HepG2 (cell line): Measurements from ENCODE around the gene WWP2. TPM values are rescaled to one million over a fixed set of nuclear protein-coding genes. Genes with fewer than 3 reads are reported as not detected.

Experiments used
- ATF3 ChIP-seq: sonication (generic); formaldehyde crosslinking; IDR thresholded peaks from 2 replicates; pipeline ENCODE4 v1.4.0; 2020; ENCODE audit warnings: missing genetic modification reagents
- BCL3 ChIP-seq: sonication (generic); formaldehyde crosslinking; IDR thresholded peaks from 2 replicates; pipeline ENCODE4 v1.5.1; 2020; ENCODE audit warnings: mild to moderate bottlenecking, missing genetic modification reagents, moderate library complexity
- CREB3 ChIP-seq: sonication (generic); formaldehyde crosslinking; IDR thresholded peaks from 2 replicates; pipeline ENCODE4 v1.5.0; 2020; ENCODE audit warnings: missing genetic modification reagents
- HNRNPUL1 ChIP-seq: fragments of 200-400 bp; formaldehyde crosslinking; IDR thresholded peaks from 2 replicates; pipeline ENCODE4 v1.6.1; 2017; ENCODE audit warnings: low read depth, mild to moderate bottlenecking, low read length, moderate library complexity
- HOXD1 ChIP-seq: sonication (generic); formaldehyde crosslinking; IDR thresholded peaks from 2 replicates; pipeline ENCODE4 v1.5.0; 2020; ENCODE audit warnings: missing genetic modification reagents
- JUND ChIP-seq: sonication (generic); formaldehyde crosslinking; IDR thresholded peaks from 2 replicates; pipeline ENCODE4 v1.8.0; 2022; ENCODE audit warnings: mild to moderate bottlenecking, missing genetic modification reagents
- MED1 ChIP-seq: sonication (generic); formaldehyde crosslinking; IDR thresholded peaks from 2 replicates; pipeline ENCODE4 v1.4.0; 2020; ENCODE audit warnings: missing genetic modification reagents
- NFKB2 ChIP-seq: sonication (generic); formaldehyde crosslinking; IDR thresholded peaks from 2 replicates; pipeline ENCODE4 v1.4.0; 2020; ENCODE audit warnings: missing genetic modification reagents, borderline replicate concordance
- NR2F2 ChIP-seq: IDR thresholded peaks from 2 replicates; pipeline ENCODE4 v1.6.1; 2012; ENCODE audit warnings: low read depth, inconsistent platforms, borderline replicate concordance
- PAWR ChIP-seq: sonication (generic); formaldehyde crosslinking; IDR thresholded peaks from 2 replicates; pipeline ENCODE4 v1.4.0; 2020; ENCODE audit warnings: missing genetic modification reagents, mild to moderate bottlenecking, borderline replicate concordance
- PREB ChIP-seq: sonication (generic); formaldehyde crosslinking; IDR thresholded peaks from 2 replicates; pipeline ENCODE4 v1.4.0; 2020; ENCODE audit warnings: missing genetic modification reagents
- RBFOX2 ChIP-seq: fragments of 200-400 bp; formaldehyde crosslinking; IDR thresholded peaks from 2 replicates; pipeline ENCODE4 v1.6.1; 2017; ENCODE audit warnings: low read depth, mild to moderate bottlenecking, low read length
- SMC3 ChIP-seq: IDR thresholded peaks from 2 replicates; pipeline ENCODE4 v1.6.1; 2011; ENCODE audit warnings: low read length, improper control_type of control experiment
- YEATS2 ChIP-seq: sonication (generic); formaldehyde crosslinking; IDR thresholded peaks from 2 replicates; pipeline ENCODE4 v1.4.0; 2020; ENCODE audit warnings: missing genetic modification reagents, borderline replicate concordance
- ZNF235 ChIP-seq: sonication (generic); formaldehyde crosslinking; IDR thresholded peaks from 2 replicates; pipeline ENCODE4 v1.8.1; 2023; ENCODE audit warnings: mild to moderate bottlenecking, missing genetic modification reagents, borderline replicate concordance
- ZNF329 ChIP-seq: sonication (generic); formaldehyde crosslinking; IDR thresholded peaks from 2 replicates; pipeline ENCODE4 v1.9.0; 2021; ENCODE audit warnings: low read depth, mild to moderate bottlenecking, missing genetic modification reagents
- ZNF33A ChIP-seq: sonication (generic); formaldehyde crosslinking; IDR thresholded peaks from 2 replicates; pipeline ENCODE4 v1.5.1; 2020; ENCODE audit warnings: missing genetic modification reagents, mild to moderate bottlenecking, moderate library complexity, borderline replicate concordance
- ZNF703 ChIP-seq: sonication (generic); formaldehyde crosslinking; IDR thresholded peaks from 2 replicates; pipeline ENCODE4 v1.5.1; 2020; ENCODE audit warnings: missing genetic modification reagents, mild to moderate bottlenecking, moderate library complexity, borderline replicate concordance
- polyA plus RNA-seq, 8 experiments: library from polyadenylated mRNA; depleted of rRNA in 3 of 8; stranded (reverse) in 7 of 8; unstranded in 1 of 8; fragments of >200 nt; fragmentation: Illumina TruSeq in 4 of 8; extraction: Trizol in 4 of 8; gene quantifications; 2 replicates each; pipeline versions ENCODE4 v1.2.1 to v1.2.3, GENCODE V29; 2011 to 2016; ENCODE audit warnings: low read depth in 4 of 8, missing spikeins in 1 of 8, mixed read lengths in 1 of 8; ENCODE audit not compliant: insufficient read depth in 1 of 8
- total RNA-seq, 5 experiments: library from RNA; depleted of rRNA; stranded (reverse); fragments of >200 nt; fragmentation: Illumina TruSeq; extraction: Trizol; gene quantifications; 2 replicates each; pipeline ENCODE4 v1.2.3, GENCODE V29; 2016; ENCODE audit warnings: low read depth in 1 of 5
- TF ChIP-seq, protein P1 (sequence below): sonication (generic); formaldehyde crosslinking; IDR thresholded peaks from 2 replicates; pipeline ENCODE4 v1.4.0; 2020; ENCODE audit warnings: mild to moderate bottlenecking, low read depth, missing genetic modification reagents
- TF ChIP-seq, protein P2 (sequence below): sonication (generic); formaldehyde crosslinking; IDR thresholded peaks from 2 replicates; pipeline ENCODE4 v1.5.1; 2020; ENCODE audit warnings: mild to moderate bottlenecking, missing genetic modification reagents, borderline replicate concordance
- TF ChIP-seq, protein P3 (sequence below): IDR thresholded peaks from 2 replicates; pipeline ENCODE4 v1.6.1; 2016; ENCODE audit warnings: mild to moderate bottlenecking, missing biosample characterization, missing genetic modification reagents

The WWP2 gene
- total and polyA plus RNA-seq, 2 of the 13 experiments (the other 11 are each of a cell fraction or from before 2014, with no cell fraction given), result 11.4 to 28.2 TPM

DNA sequence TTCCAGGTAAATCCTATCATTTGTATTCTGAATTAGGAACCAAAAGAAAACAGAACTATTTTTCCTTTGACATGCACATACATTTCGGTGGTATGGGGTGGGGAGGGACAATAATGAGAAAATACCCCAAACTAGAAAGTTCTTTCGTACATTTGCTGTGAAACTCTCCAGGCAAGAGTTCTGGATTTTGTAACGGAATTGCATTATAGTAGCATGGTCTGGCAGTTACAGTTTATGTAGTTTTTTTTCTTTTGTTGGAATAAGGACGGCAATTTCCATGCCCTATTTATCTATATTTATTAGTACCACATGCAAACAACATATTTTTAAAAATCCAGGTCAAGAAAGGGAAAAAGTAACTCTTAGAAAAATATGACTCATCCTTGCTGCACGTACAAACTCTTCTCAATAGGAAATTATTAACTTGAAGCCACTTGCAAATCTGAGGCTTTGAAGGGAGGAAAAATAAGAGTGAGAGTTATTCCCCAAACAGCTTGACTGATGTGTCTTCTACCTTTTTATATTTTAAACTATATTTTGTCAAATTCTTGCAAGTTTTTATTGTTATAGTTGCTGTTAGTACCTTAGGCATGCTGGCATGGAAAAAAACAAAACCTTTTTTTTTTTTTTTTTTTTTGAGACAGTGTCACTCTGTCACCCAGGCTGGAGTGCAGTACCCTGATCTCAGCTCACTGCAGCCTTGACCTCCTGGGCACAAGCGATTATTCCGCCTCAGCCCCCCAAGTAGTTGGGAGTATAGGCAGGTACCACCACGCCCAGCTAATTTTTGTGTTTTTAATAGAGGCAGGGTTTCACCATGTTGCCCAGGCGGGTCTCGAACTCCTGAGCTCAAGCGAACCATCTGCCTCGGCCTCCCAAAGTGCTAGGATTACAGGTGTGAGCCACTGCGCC is 69.3 kb downstream of the WWP2 start (continued):
- TF ChIP-seq ATF3 (CRISPR knock-in tag) (no peak), JUND (no peak), YEATS2 (CRISPR knock-in tag) (no peak), HOXD1 (CRISPR knock-in tag) (no peak), RBFOX2 (peak; percentile 64), ZNF329 (CRISPR knock-in tag) (no peak), PREB (CRISPR knock-in tag) (no peak), CREB3 (CRISPR knock-in tag) (no peak), BCL3 (CRISPR knock-in tag) (no peak), NFKB2 (peak; percentile 43; the same call in 1 of the 2 replicates), ZNF33A (CRISPR knock-in tag) (0 out of 2 replicates have a peak, but pooled peaks have one; percentile 49), PAWR (CRISPR knock-in tag) (no peak), SMC3 (no peak), HNRNPUL1 (peak; percentile 69; the same call in 1 of the 2 replicates), MED1 (CRISPR knock-in tag) (peak; percentile 36; the same call in 1 of the 2 replicates), NR2F2 (no peak), ZNF703 (CRISPR knock-in tag) (no peak), ZNF235 (CRISPR knock-in tag) (no peak)
- TF ChIP-seq, protein P1, sequence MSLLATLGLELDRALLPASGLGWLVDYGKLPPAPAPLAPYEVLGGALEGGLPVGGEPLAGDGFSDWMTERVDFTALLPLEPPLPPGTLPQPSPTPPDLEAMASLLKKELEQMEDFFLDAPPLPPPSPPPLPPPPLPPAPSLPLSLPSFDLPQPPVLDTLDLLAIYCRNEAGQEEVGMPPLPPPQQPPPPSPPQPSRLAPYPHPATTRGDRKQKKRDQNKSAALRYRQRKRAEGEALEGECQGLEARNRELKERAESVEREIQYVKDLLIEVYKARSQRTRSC (CRISPR knock-in tag), result no peak
- TF ChIP-seq, protein P2, sequence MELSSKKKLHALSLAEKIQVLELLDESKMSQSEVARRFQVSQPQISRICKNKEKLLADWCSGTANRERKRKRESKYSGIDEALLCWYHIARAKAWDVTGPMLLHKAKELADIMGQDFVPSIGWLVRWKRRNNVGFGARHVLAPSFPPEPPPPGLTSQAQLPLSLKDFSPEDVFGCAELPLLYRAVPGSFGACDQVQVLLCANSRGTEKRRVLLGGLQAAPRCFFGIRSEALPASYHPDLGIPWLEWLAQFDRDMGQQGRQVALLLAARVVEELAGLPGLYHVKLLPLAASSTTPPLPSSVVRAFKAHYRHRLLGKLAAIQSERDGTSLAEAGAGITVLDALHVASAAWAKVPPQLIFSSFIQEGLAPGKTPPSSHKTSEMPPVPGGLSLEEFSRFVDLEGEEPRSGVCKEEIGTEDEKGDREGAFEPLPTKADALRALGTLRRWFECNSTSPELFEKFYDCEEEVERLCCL (CRISPR knock-in tag), result no peak
- TF ChIP-seq, protein P3, sequence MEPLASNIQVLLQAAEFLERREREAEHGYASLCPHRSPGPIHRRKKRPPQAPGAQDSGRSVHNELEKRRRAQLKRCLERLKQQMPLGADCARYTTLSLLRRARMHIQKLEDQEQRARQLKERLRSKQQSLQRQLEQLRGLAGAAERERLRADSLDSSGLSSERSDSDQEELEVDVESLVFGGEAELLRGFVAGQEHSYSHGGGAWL (CRISPR knock-in tag), result no peak; the same call in 1 of the 2 replicates
